Small intestine (tissue), 7 donors: Measurements from ENCODE around the gene RAD51B. TPM values are rescaled to one million over a fixed set of nuclear protein-coding genes. Genes with fewer than 3 reads are reported as not detected.

Experiments used
- DNase-seq, 2 donors: peaks; one replicate each; pipeline versions ENCODE4 v3.0.0 to v3.0.0-alpha.2; 2013
- FAIRE-seq: peaks from 2 replicates; lab custom pipeline; 2012; peaks lifted over from hg19 to GRCh38; lab: Jason Lieb, UNC
- H3K27ac ChIP-seq, 3 donors: one replicate each; pipeline ENCODE4 v1.5.1; 2013; ENCODE audit warnings: low read length in 2 of 3, mild to moderate bottlenecking in 2 of 3, control low read depth in 1 of 3, inconsistent platforms in 1 of 3, low read depth in 1 of 3, moderate library complexity in 1 of 3
- H3K27me3 ChIP-seq, 3 donors: one replicate each; pipeline ENCODE4 v1.6.1; 2013; ENCODE audit warnings: low read length in 3 of 3, inconsistent platforms in 1 of 3; ENCODE audit not compliant: control insufficient read depth in 3 of 3, insufficient read depth in 3 of 3
- H3K36me3 ChIP-seq, 3 donors: one replicate each; pipeline ENCODE4 v1.6.1; 2013; ENCODE audit warnings: low read length in 3 of 3, inconsistent platforms in 1 of 3, low read depth in 1 of 3, mild to moderate bottlenecking in 1 of 3, moderate library complexity in 1 of 3; ENCODE audit not compliant: control insufficient read depth in 3 of 3, insufficient read depth in 2 of 3
- H3K4me1 ChIP-seq, 3 donors: one replicate each; pipeline ENCODE4 v1.6.1; 2013; ENCODE audit warnings: low read length in 2 of 3, inconsistent platforms in 1 of 3, low read depth in 1 of 3, mild to moderate bottlenecking in 1 of 3, moderate library complexity in 1 of 3; ENCODE audit not compliant: control insufficient read depth in 3 of 3, insufficient read depth in 2 of 3
- H3K4me3 ChIP-seq, 3 donors: one replicate each; pipeline ENCODE4 v1.5.1; 2013; ENCODE audit warnings: low read length in 3 of 3, control low read depth in 1 of 3, inconsistent platforms in 1 of 3, low read depth in 1 of 3, mild to moderate bottlenecking in 1 of 3, moderate library complexity in 1 of 3
- H3K9me3 ChIP-seq, 2 donors: one replicate each; pipeline ENCODE4 v1.6.1; 2013; ENCODE audit warnings: low read depth in 1 of 2, low read length in 1 of 2; ENCODE audit not compliant: control insufficient read depth in 2 of 2, insufficient read depth in 1 of 2
- WGBS, 3 donors: extraction: QIAGEN DNeasy Blood & Tissue Kit; methylation state at CpG; one replicate each; pipeline ENCODE4 v1.1.7; 2013; 5-methylcytosine and 5-hydroxymethylcytosine counted together
- polyA plus RNA-seq, 4 donors: library from polyadenylated mRNA; stranded (reverse) in 3 of 4; unstranded in 1 of 4; fragments of 200-250 nt in 3 of 4; fragments of 120-200 nt in 1 of 4; gene quantifications; one replicate each; pipeline versions ENCODE4 v1.2.1 to v1.2.3, GENCODE V29; 2013
- donor health status: healthy with polysubstance abuse.
- donor health status: control.
- donor health status: control.
- donor health status: Bipolar disorder and iron deficiency.
- donor health status: healthy.

Gene RAD51B
- polyA plus RNA-seq, 4 donors = 1.1 to 9.0 (median 4.1) TPM

DNA sequence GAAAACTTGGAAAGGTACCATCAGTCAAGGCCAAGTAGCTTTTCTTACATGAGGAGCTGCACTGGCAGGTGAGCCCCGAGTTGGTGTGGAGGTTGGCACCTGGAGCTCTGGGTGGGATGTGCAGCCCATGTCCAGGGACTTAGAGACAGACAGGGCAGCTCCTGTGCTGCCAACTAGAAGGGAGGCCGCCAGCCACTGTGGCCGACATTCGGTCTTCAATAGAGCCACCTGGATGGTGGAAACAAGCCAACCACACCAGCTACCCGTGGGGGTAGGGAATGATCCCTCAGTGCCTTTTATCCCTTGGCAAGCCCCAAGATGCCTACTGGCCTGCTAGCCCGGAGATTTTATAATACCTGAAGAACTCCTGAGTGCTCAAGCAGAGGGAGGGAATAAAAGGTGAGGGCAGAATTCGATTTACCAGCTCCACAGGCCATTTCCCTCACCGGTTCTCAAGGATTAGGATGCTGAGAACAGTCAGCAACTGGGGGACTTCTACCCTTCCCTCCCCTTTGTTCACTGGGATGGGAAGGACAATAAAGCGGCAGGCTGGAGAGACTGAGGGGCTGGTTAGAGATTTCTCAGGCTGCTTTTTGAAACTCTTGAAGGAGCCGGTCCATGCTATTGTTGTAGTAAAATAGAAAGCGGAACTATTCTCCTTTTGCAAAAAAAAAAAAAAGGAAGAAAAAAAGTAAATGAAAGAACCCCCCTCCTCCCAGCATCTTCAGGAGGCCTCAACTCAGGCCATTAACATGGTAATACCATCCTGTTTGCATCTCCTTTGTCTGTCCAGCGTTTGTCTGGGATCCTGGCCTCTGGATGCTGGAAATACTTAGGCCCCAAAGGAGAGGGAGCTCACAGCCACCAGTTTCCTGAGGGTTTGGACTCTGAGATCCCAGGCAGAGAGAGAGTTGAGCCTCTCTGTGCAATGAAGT is 651.7 kb downstream of the RAD51B start:
- peaks cover 0 to 2% (median 0%) of the 10 kb centered on the region in 3 donors for H3K36me3 ChIP-seq
- H3K27ac ChIP-seq = no peak overlapping the region
- FAIRE-seq (no peak), DNase-seq (no peak)
- H3K4me3 ChIP-seq = no peak overlapping the region
- no peaks in the 10 kb centered on the region for H3K9me3 ChIP-seq
- H3K4me1 ChIP-seq = peaks cover 0 to 22% (median 2%) of the 10 kb centered on the region in 3 donors
- 83 to 88% (median 86%) methylated on average over 12 of the region's 12 CpGs for WGBS, 3 donors
- H3K27me3 ChIP-seq = no peaks in the 10 kb centered on the region

DNA sequence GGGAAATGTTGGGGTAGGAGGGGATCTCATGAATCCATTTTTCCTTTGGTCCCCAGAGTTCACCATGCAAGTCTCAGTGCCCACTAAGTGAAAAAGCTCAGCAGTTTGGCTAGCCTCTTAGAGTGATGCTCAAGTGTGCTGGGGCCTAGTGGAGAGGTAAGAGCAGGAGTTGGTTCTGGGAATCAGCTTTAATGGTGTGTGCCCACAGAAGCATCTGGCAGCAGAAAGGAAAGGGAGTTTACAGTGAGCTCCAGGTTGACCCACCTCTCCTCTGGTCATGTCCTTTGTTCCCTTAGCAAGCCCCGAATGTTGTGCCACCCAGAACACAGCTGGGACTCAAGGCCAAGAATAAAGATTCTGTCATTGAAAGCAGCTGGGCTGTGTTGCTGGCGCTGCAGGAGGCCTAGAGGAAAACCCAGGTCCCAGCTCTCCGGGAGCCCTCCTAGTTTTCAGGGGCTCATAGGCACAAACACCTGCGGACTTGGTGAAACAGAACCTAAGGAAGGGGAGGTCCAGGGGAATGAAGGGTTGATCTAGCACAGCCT is 652.5 kb downstream of the RAD51B start:
- no peak for FAIRE-seq
- 91 to 95% (median 91%) methylated on average over 4 of the region's 4 CpGs for WGBS, 3 donors
- DNase-seq = no peak
- Histone ChIP-seq H3K9me3 (no peaks in the 10 kb centered on the region), H3K4me3 (no peak overlapping the region), H3K27me3 (no peaks in the 10 kb centered on the region), H3K27ac (no peak overlapping the region), H3K36me3 (peaks cover 0 to 2% (median 0%) of the 10 kb centered on the region in 3 donors), H3K4me1 (peaks cover 0 to 22% (median 2%) of the 10 kb centered on the region in 3 donors)

DNA sequence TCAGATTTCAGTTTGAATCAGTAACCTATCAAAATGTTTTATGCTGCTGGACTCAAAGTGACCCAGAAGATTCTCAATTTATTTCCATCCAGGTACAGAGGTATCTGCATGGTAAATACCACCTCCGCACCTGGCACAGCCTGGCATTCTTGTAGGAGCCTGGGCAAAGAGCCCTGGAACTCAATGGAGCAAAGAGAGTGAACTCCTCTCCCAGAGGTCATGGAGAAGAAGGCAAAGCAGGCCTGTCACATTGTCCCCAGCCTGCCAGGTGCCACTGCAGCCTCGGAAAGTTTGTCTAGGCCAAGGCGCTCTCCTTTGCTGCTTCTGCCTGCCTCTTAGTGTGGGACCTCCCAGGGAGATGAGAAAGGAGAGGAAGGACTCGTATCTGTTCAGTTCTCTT is 653.5 kb downstream of the RAD51B start:
- H3K4me1 ChIP-seq = peaks cover 0 to 19% (median under 1%) of the 10 kb centered on the region in 3 donors
- no peak overlapping the region for H3K4me3 ChIP-seq
- no peaks in the 10 kb centered on the region for H3K27me3 ChIP-seq
- 51 to 63% (median 56%) methylated on average over 3 to 4 of the region's 4 CpGs for WGBS, 3 donors
- no peaks in the 10 kb centered on the region for H3K9me3 ChIP-seq
- peaks cover 0 to 2% (median 0%) of the 10 kb centered on the region in 3 donors for H3K36me3 ChIP-seq
- DNase-seq (no peak), FAIRE-seq (no peak)
- H3K27ac ChIP-seq = no peak overlapping the region

DNA sequence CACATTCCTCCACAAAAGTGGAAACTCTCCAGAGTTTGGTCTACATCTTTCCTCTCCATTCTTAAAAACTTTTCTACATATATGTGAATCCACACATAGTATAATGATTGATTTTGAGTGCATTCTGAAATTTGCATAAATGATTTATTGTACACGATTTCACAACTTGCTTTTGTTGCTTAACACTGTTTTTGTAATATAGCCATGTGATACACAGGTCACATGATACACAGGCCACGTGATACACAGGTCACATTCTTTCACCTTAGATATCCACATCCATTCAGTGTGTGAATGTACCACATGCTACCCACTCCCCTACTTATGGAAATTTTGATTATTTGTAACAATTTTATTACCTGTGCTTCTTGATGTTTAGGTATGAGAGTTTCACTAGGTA is 654.2 kb downstream of the RAD51B start:
- Histone ChIP-seq H3K4me1 (peaks cover 0 to 12% (median 0%) of the 10 kb centered on the region in 3 donors), H3K27ac (no peak overlapping the region), H3K36me3 (peaks cover 0 to 2% (median 0%) of the 10 kb centered on the region in 3 donors), H3K4me3 (no peak overlapping the region), H3K9me3 (no peaks in the 10 kb centered on the region), H3K27me3 (no peaks in the 10 kb centered on the region)
- DNase-seq = peak in 1 of 2 donors; percentile 67
- FAIRE-seq = no peak
- 80 to 87% (median 82%) methylated on average over 2 of the region's 2 CpGs for WGBS, 3 donors

DNA sequence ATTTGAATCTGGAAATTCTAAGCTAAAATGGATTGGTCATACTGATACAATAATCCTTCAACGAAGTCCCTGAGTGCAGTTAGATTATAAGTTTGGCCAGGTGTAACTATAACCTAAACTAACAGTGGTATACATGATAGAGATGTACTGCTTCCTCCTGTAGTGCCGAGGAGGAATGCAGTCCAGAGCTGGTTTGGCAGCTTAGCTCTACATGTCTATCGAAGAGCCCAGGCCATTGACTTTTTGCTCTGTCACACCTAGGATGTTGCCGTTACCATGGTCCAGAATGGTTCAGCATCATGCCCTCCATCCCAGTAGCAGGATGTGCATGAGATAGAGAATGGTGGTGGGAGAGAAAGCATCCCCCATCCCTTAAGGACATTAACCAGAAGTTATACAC is 655.2 kb downstream of the RAD51B start:
- DNase-seq = no peak
- H3K27ac ChIP-seq = no peak overlapping the region

DNA sequence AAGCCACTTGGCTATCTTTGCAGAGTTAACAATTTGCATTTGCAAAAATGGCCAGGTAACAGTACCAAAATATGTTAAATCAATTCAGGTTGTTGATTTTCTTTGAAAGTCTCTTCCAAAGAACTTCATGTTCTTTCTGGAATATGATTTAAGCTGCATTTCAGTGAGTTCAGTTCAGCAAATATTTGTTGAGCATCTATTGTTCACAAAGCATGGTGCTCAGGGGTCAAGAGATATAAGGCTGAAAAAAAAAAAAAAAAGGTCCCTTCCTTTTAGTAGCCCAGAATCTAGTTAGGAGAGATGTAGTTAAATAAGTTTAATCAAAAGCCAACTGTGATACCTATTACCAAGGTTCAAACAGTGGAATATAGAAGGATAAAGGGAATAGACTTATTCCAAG is 656.2 kb downstream of the RAD51B start:
- H3K27ac ChIP-seq = no peak overlapping the region

More for the DNA sequence above, 655.2 kb downstream of the RAD51B start:
- 89 to 93% (median 90%) methylated on average over 4 of the region's 4 CpGs for WGBS, 3 donors
- FAIRE-seq = no peak
- Histone ChIP-seq H3K4me1 (peaks cover 0 to 8% (median 0%) of the 10 kb centered on the region in 3 donors), H3K9me3 (no peaks in the 10 kb centered on the region), H3K27me3 (no peaks in the 10 kb centered on the region), H3K36me3 (peaks cover 0 to 2% (median 0%) of the 10 kb centered on the region in 3 donors), H3K4me3 (no peak overlapping the region)

DNA sequence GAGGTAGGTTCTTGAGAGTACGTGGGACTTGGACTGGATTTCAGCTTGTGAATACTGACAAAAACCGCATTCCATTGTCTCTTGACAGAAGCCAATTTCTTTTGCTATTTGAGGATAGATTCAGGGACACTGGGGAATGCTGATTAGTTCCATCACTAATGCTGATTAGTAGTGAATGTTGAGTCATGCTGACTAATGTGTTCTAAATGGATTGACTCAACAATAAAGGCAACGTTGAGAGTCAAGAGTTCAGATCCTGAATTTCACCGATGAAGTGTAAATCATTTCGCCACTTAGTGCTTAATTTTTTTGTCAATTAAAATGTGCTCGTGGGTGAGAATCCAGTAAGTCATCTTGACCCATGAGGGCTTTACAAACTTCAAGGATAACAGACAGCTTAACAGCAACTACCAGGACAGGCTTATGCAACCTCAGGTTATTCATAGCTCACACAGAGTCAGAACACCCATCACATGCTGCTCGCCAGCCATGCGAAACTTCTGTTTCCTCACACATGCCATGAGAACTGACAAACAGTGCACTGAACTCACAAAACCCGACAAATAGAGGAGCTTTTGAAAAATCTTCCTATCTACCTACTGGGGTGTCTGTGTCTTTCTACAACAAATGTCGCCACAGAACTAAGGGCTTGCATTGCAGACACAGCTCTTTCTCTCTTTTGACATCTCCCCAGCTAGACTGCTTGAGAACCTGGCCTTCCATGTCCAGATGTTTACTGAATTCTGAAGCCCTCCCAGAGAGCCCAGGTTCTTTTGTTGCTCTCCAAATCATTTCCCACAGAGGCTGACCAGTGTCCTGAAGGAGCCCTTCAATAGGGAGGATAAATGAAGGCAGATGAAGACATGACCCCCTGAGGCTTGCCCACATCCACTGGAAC is 656.9 kb downstream of the RAD51B start:
- no peak overlapping the region for H3K4me3 ChIP-seq
- peaks cover 0 to 5% (median 0%) of the 10 kb centered on the region in 3 donors for H3K4me1 ChIP-seq
- WGBS, 3 donors = 75 to 81% (median 80%) methylated on average over 10 of the region's 10 CpGs
- FAIRE-seq (no peak), DNase-seq (peak in 1 of 2 donors; percentile 44)
- no peaks in the 10 kb centered on the region for H3K27me3 ChIP-seq
- H3K36me3 ChIP-seq = peaks cover 0 to 2% (median 0%) of the 10 kb centered on the region in 3 donors
- H3K27ac ChIP-seq = no peak overlapping the region
- no peaks in the 10 kb centered on the region for H3K9me3 ChIP-seq

More for the DNA sequence above, 656.2 kb downstream of the RAD51B start:
- FAIRE-seq = no peak
- Histone ChIP-seq H3K4me3 (no peak overlapping the region), H3K27me3 (no peaks in the 10 kb centered on the region), H3K4me1 (peaks cover 0 to 5% (median 0%) of the 10 kb centered on the region in 3 donors), H3K9me3 (no peaks in the 10 kb centered on the region), H3K36me3 (peaks cover 0 to 2% (median 0%) of the 10 kb centered on the region in 3 donors)
- no peak for DNase-seq

DNA sequence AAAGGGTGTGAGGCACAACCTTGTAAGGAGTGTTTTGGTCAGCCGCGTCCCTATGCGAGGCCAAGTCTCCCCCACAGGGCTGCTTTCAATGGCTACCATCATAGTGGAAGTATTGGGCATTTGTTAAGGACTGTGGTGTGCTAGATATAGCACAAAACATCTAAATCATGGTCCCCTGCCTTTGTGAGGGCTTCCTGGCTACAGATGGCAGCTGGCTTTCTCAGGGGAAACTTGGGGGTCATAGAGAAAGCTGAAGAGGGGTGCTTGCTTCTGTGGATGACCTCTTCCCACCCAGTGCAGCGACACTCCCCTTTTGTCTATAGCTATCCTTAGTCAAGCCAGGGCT is 657.5 kb downstream of the RAD51B start:
- peaks cover 0 to 2% (median 0%) of the 10 kb centered on the region in 3 donors for H3K36me3 ChIP-seq
- WGBS, 3 donors = 99 to 100% (median 99%) methylated on average over 4 of the region's 4 CpGs
- no peak overlapping the region for H3K27ac ChIP-seq

More for the DNA sequence above, 657.5 kb downstream of the RAD51B start:
- Histone ChIP-seq H3K4me3 (no peak overlapping the region), H3K9me3 (no peaks in the 10 kb centered on the region), H3K27me3 (no peaks in the 10 kb centered on the region), H3K4me1 (peaks cover 0 to 5% (median under 1%) of the 10 kb centered on the region in 3 donors)
- FAIRE-seq (no peak), DNase-seq (no peak)
